Activated effector memory CD4-positive, alpha-beta T cell treated with Interleukin-2 at 50 U/mL for 16 hours (primary cell): Measurements from ENCODE around the gene HAUS1.
A peak's percentile ranks its signal among the peaks of the same experiment; 100 is the strongest.
"Not testable (repeated sequence)": the region's sequence is repeated elsewhere in the genome, so short reads cannot be mapped to it uniquely, and the experiment has no call there.

Experiments used
- DNase-seq: peaks from one replicate; pipeline ENCODE4 v3.0.0-alpha.2; 2020

The HAUS1 gene

GRCh38 chr18:46095532-46095931 lies 8.7 kb upstream of the HAUS1 start:
- DNase-seq, result no peak

GRCh38 chr18:46096651-46097300 lies 7.4 kb upstream of the HAUS1 start:
- DNase-seq, result no peak

- no peak for DNase-seq
Observed at GRCh38 chr18:46097431-46097800, 6.8 kb upstream of the HAUS1 start.

DNA sequence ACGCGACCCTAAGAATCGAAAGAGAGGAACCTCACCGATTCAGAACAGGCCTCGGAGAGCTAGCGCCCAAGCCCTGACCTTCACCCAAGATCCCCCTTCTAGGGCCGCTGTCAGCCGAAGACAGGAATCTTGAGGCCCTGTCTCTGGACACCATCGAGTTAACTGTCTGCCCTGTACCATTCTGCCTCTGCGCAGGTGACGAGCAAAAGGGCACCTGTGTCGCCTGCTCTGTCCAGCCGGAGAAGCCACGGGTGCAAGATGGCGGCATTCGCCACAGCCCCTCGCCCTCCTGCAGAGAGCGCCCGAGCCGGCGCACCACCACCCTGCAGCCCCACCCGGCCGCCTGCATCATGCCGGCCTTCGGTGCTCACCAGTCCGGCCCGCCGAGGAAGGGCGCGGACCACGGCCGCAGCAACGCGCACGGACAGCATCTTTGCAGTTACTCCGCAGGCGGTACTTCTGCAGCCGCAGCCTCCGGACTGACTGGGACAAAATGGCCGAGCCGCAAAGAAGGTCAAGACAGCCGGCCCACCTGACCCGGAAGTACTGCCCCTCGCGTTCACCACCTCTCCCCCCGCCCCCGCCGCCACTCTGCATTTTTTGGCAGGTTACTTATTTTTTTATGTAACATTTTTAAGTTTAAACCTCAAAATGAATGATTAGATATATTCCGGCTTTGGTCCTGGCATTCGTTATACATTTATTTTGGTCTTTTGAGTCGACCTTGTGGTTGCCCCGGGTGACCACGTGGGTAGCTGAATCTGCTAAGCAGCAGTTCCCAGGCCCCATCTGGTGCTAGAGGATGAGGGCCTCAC lies 6.2 kb upstream of the HAUS1 start, which contains the start of gene ATP5F1A:
Gene ATP5F1A, minus strand, starts transcription at position 496 of the 815 bp plus-strand sequence. Its CDS starts 65 bp downstream, at position 431.
- peak; percentile 78 for DNase-seq

GRCh38 chr18:46098616-46098933 lies 5.6 kb upstream of the HAUS1 start:
- no peak for DNase-seq

- no peak for DNase-seq
Observed at GRCh38 chr18:46099463-46099862, 4.7 kb upstream of the HAUS1 start.

GRCh38 chr18:46109386-46109785 lies 5.2 kb downstream of the HAUS1 start:
- DNase-seq, result no peak

GRCh38 chr18:46110406-46110805 lies 6.2 kb downstream of the HAUS1 start:
- no peak for DNase-seq

DNA sequence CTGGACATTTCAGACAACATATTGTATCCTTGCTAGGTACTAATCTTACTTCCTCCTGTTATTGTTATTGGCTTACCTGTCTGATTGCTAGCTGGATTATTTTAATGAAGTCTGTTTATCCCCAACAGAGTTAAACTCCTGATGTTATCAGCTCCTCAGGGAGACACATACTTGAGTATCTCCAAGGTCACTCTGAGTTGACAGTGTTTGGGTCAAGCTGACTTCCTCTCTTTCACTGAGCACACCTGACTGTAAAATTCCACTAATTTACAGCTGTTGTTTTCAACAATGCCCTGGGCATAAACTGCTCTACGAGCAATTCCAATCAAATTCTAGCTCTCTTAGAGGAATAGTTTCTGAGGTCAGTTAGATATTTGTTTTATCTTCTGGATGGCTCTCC lies 9.6 kb downstream of the HAUS1 start:
- no peak for DNase-seq

GRCh38 chr18:46126625-46127024 lies 22.4 kb downstream of the HAUS1 start:
- DNase-seq, result not testable (repeated sequence)

- no peak for DNase-seq
Observed at GRCh38 chr18:46130061-46130460, 25.9 kb downstream of the HAUS1 start.

- not testable (repeated sequence) for DNase-seq
Observed at GRCh38 chr18:46130549-46130948, 26.4 kb downstream of the HAUS1 start.

DNA sequence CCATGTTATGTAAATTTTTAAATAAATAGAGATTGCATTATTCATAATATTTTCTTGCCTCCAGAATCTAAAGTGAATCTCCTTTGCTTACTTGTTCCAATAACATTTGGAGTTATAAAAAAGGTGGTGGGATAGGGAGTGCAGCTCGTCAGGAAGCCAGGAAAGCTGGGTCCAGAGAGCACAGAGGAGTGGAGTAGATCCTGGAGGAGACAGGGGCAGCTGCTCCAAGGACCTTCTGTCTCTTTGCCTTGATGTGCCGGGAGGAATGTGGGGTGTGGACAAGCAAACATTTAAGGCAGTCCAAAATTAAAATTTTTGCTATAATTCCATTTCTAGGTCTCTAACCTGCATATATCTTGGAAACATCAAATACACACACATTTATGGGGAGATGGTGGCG lies 29.3 kb downstream of the HAUS1 start:
- no peak for DNase-seq

DNA sequence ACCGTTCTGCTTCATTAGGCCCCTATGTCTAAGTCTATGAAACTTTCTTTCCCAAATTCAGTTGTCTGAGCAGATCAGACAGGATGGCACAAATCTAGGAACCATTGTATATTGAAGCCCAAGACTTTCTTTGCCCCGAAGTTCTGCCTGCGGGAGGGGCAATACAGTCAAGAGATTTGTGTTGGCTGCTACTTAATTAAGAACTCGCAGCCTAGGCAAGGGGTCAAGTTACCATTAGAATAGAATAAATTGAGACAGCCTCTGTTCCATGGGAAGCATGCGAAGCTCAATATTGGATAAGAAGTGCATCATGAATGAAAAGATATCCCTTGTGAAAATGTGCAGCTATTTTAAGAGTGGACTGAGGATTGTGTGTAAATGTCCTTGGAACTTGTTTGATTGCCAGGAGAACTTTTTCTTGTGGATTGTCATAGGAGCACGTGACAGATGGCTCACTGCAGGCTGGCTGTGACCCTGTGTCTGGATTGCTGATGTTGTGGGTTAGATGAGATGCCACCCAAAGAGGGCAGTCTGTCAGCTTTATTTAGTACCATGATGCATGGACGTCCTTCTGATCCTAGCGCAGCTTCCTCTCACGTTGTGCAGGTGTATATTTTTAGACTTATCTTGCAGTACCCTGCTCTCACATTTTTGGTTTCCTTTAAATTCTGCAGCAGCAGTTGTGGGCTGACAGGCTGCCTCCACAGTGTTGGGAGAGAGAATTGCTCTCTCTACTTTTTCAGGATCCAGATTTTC lies 30.9 kb downstream of the HAUS1 start:
- DNase-seq, result no peak

- DNase-seq, result no peak
Observed at GRCh38 chr18:46140173-46140572, 36.0 kb downstream of the HAUS1 start.

DNA sequence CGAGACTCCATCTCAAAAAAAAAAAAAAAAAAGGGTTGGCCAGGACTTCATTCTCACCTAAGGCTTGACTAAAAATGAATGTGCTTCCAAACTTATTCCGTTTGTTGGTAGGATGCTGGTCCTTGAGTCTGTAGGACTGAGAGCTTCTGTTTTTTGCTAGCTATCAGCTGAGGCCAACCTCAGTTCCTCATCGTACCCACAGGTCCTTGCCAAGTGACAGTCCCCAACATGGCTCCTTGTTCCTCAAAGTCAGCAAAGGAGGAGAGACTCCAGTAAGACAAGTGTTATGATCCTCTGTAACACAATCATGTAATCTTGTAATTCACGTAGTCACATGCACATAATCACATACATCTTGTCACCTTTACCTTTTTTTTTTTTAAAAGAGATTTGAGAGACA lies 37.0 kb downstream of the HAUS1 start:
- DNase-seq, result no peak

- peak; percentile 16 for DNase-seq
Observed at GRCh38 chr18:46148810-46149209, 44.6 kb downstream of the HAUS1 start.

GRCh38 chr18:46152436-46152807 lies 48.2 kb downstream of the HAUS1 start:
- no peak for DNase-seq

DNA sequence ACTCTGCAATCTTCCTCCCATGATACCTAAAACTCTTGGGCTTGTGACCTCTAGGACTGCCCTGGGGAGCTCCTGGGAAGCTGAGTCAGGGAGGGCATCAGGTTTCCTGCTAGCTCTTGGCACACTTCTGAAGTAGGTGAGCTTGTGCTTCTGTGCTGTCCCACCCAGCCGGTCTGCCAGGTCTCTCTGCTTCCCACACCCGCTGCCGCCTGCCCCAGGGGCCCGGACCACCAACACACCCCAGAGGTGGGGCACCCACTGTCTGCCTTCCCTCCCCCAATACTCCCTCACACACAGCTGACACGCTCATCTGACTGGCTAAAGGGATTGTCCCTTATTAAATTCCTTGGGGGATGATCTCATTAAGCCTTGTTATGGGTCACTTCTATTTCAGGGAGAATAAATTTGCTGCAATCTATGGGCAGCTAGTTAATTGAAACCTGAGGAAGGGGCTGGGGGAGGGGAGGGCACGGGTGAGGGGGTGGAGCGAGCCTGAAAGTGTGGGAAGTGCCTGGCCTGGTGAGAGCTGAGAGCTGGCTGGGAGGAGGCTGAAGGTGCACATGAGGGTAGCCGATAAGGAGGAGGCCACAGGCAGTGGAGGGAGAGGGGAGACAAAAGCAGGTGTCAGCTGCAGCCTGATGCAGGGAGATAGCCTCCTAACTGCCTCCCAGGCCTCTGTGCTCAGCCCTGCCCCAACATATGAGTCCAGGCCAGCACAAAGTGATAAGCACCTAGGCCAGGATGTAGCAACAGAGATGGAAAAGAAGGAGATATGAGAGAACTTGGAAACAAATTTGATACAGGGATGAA lies 48.8 kb downstream of the HAUS1 start:
- no peak for DNase-seq

DNA sequence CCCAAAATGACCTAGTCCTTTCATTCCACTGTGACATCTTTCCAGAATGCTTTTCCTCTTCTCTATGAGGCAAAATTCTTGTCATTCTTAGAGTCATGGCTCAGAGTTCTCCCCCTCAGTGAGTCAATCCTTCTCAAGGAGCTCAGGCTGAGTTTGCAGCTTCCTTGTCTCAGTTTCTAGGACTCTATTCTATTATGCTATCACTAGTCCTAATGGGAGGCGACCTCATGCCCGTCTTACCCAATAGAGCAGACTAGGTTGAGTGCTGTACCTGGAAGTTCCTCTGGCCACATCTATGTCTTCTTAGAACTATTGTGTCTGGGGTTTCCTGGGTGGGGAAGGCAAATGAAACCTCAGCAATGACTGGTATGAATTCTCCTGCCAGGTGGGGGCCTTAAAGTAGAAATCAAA lies 51.5 kb downstream of the HAUS1 start:
- DNase-seq, result peak; percentile 55

GRCh38 chr18:46156124-46156745 lies 52.0 kb downstream of the HAUS1 start:
- DNase-seq, result peak; percentile 33

GRCh38 chr18:46156843-46157242 lies 52.7 kb downstream of the HAUS1 start:
- DNase-seq, result no peak

- DNase-seq, result no peak
Observed at GRCh38 chr18:46158499-46158898, 54.3 kb downstream of the HAUS1 start.
